Memory B cell (primary cell): ENCODE data around the gene TUBB2B.

Experiments used
- ATAC-seq: fragments of 150-1000 bp; cut with Tn5 transposase; 2 replicates; pipeline ENCODE4 v1.10.0; 2021; ENCODE audit warnings: low read depth, mild to moderate bottlenecking, moderate library complexity
- DNase-seq, 2 donors: peaks; one replicate each; pipeline ENCODE4 v3.0.0; 2022; ENCODE audit warnings: low spot score in 2 of 2
- H3K27ac Mint-ChIP-seq: one replicate; pipeline ENCODE4 v1.8.0; 2022; ENCODE audit warnings: mild to moderate bottlenecking, moderate library complexity, mixed read lengths
- H3K27me3 Mint-ChIP-seq: one replicate; pipeline ENCODE4 v1.8.0; 2022; ENCODE audit warnings: mixed read lengths
- H3K36me3 Mint-ChIP-seq: one replicate; pipeline ENCODE4 v1.8.0; 2022; ENCODE audit warnings: mild to moderate bottlenecking, mixed read lengths
- H3K4me1 Mint-ChIP-seq: one replicate; pipeline ENCODE4 v1.8.0; 2022; ENCODE audit warnings: mixed read lengths
- H3K4me3 Mint-ChIP-seq: one replicate; pipeline ENCODE4 v1.8.0; 2022; ENCODE audit warnings: mild to moderate bottlenecking, moderate library complexity, mixed read lengths
- H3K9me3 Mint-ChIP-seq: one replicate; pipeline ENCODE4 v1.8.0; 2022; ENCODE audit warnings: mixed read lengths

Gene TUBB2B

DNA sequence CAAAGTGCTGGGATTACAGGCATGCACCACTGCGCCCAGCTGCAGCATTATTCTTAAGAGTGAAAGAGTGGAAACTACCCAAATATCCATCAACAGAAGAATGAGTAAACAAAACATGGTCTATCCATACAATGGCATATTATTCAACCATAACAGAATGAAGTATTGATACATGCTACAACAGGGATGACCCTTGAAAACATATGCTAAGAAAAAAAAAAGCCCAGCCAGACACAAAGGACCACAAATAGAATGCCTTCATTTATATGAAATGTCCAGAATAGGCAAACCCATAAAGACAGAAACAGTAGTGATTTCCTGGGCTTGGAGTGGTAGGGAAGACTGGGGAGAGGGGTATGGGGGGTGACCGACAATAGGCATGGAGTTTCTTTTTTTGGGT is 7.1 kb downstream of the TUBB2B start:
- Mint-ChIP-seq H3K27ac (no peak overlapping the region), H3K4me3 (no peak overlapping the region), H3K36me3 (no peaks in the 10 kb centered on the region), H3K4me1 (peaks cover 4% of the 10 kb centered on the region), H3K27me3 (peaks cover 24% of the 10 kb centered on the region), H3K9me3 (peaks cover 5% of the 10 kb centered on the region)
- ATAC-seq = no peak
- no peak for DNase-seq

- peaks cover 5% of the 10 kb centered on the region for H3K9me3 Mint-ChIP-seq
These were observed 9.2 kb downstream of the TUBB2B start for GRCh38 chr6:3218266-3218665.

DNA sequence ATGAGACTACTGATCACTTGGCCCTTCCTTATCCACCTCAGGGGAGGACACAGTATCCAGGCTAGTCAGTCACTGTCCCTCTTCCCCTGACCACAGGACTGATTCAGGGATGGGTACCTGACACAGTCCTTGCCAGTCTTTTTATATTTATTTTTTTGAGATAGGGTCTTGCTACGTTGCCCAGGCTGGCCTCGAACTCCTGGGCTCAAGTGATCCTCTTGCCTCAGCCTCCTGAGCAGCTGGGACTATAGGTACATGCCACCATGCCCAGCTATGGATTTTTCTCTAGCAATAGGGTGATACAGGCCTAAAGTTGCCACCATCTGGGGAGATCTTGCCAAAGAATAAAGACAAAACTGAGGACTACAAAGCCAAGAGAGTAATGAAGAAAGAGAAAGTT is 10.2 kb downstream of the TUBB2B start:
- DNase-seq (no peak), ATAC-seq (no peak)
- Mint-ChIP-seq H3K27me3 (peaks cover 27% of the 10 kb centered on the region), H3K9me3 (peaks cover 5% of the 10 kb centered on the region), H3K36me3 (no peaks in the 10 kb centered on the region), H3K4me1 (peaks cover 4% of the 10 kb centered on the region), H3K27ac (no peak overlapping the region), H3K4me3 (no peak overlapping the region)

More at GRCh38 chr6:3218266-3218665, 9.2 kb downstream of the TUBB2B start:
- Mint-ChIP-seq H3K27me3 (peaks cover 23% of the 10 kb centered on the region), H3K27ac (no peak overlapping the region), H3K36me3 (no peaks in the 10 kb centered on the region), H3K4me1 (peaks cover 4% of the 10 kb centered on the region), H3K4me3 (no peak overlapping the region)
- DNase-seq (no peak), ATAC-seq (no peak)

GRCh38 chr6:3214898-3215297 is 12.6 kb downstream of the TUBB2B start:
- no peak overlapping the region for H3K27ac Mint-ChIP-seq
- ATAC-seq (no peak), DNase-seq (no peak)
- no peaks in the 10 kb centered on the region for H3K36me3 Mint-ChIP-seq
- no peaks in the 10 kb centered on the region for H3K9me3 Mint-ChIP-seq
- peaks cover 29% of the 10 kb centered on the region for H3K27me3 Mint-ChIP-seq
- H3K4me3 Mint-ChIP-seq = no peak overlapping the region
- no peaks in the 10 kb centered on the region for H3K4me1 Mint-ChIP-seq

- ATAC-seq (no peak), DNase-seq (no peak)
- Mint-ChIP-seq H3K36me3 (no peaks in the 10 kb centered on the region), H3K27me3 (peaks cover 25% of the 10 kb centered on the region), H3K4me1 (peaks cover 10% of the 10 kb centered on the region), H3K27ac (no peak overlapping the region), H3K9me3 (no peaks in the 10 kb centered on the region), H3K4me3 (no peak overlapping the region)
These were observed 14.1 kb downstream of the TUBB2B start for GRCh38 chr6:3213334-3213695.

DNA sequence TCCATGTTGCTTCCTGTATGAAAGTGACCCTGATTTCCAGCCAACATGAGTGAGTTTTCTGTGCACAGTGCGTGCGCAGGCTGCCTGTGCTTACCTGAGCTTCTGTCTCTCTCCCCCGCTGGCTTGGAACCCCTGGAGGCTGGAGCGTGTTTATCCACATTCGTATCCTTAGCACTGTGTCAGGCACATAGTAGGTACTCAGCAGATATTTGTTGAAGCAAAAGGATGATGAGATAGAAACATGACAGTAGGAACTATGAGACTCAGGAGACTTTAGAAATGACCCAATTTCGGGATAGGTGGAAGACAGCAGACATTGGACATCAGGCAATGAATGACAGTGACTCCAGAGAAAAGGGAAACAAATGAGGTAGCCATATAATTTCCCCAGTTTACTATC is 15.2 kb downstream of the TUBB2B start:
- Mint-ChIP-seq H3K27me3 (peaks cover 21% of the 10 kb centered on the region), H3K4me3 (no peak overlapping the region), H3K9me3 (no peaks in the 10 kb centered on the region), H3K36me3 (no peaks in the 10 kb centered on the region), H3K4me1 (peaks cover 10% of the 10 kb centered on the region), H3K27ac (no peak overlapping the region)
- ATAC-seq (no peak), DNase-seq (no peak)

- DNase-seq (no peak), ATAC-seq (no peak)
- Mint-ChIP-seq H3K9me3 (no peaks in the 10 kb centered on the region), H3K4me1 (peaks cover 10% of the 10 kb centered on the region), H3K27ac (no peak overlapping the region), H3K27me3 (peaks cover 23% of the 10 kb centered on the region), H3K36me3 (no peaks in the 10 kb centered on the region), H3K4me3 (no peak overlapping the region)
These were observed 15.8 kb downstream of the TUBB2B start for GRCh38 chr6:3211681-3212080.

DNA sequence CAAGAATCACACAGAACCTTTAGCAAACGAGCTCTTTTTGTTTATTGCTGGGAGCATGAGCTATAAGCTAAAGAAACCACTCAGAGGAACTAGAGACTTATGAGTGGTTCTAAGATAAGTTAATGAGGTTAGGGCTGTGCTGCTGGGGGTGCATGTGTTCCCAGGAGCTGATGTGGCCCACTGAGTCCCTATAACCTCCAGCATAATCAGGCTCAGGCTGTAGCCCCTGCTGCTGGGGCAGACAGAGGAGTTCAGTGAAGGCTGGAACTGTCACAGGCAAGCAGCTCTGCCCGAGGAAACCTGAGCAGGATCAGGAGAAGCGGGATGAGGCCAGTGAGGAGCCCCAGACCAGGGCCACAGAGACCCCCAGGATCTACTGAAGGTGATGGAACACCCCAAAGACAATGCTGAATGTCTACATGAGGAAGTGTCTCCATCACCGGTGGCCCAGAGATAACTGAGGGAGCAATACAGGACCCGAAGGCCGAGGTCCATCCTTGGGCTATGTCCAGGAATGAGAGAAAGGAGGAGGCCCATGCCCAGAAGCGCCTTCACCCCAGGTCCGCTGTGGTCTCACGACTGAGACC is 17.3 kb downstream of the TUBB2B start:
- peaks cover 10% of the 10 kb centered on the region for H3K4me1 Mint-ChIP-seq
- H3K4me3 Mint-ChIP-seq = no peak overlapping the region
- ATAC-seq = no peak
- H3K36me3 Mint-ChIP-seq = no peaks in the 10 kb centered on the region
- DNase-seq = no peak
- no peaks in the 10 kb centered on the region for H3K9me3 Mint-ChIP-seq
- H3K27ac Mint-ChIP-seq = no peak overlapping the region
- peaks cover 17% of the 10 kb centered on the region for H3K27me3 Mint-ChIP-seq

GRCh38 chr6:3209114-3210023 is 18.1 kb downstream of the TUBB2B start:
- DNase-seq (no peak), ATAC-seq (peak; percentile 53)
- Mint-ChIP-seq H3K36me3 (peaks cover 3% of the 10 kb centered on the region), H3K4me3 (no peak overlapping the region), H3K9me3 (peaks cover 4% of the 10 kb centered on the region), H3K27me3 (peaks cover 17% of the 10 kb centered on the region), H3K27ac (no peak overlapping the region), H3K4me1 (peaks cover 15% of the 10 kb centered on the region)

DNA sequence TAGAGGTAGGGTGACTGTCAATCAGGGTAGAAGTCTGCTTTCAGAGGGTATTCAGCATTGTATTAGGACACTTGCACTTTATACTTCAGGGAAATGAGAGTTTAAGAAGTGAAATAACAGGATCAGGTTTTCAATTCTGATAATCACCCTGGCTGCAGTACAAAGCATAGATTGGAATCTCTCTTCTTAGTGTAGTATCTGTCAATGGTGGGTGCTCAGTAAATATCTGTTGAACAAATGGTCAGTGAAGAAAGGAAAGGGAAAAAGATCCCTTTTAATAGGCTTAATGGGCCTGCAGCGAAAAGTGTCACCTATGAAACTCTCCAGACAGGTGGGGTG is 18.7 kb downstream of the TUBB2B start:
- Mint-ChIP-seq H3K4me3 (no peak overlapping the region), H3K9me3 (peaks cover 7% of the 10 kb centered on the region), H3K27me3 (peaks cover 17% of the 10 kb centered on the region), H3K4me1 (peaks cover 18% of the 10 kb centered on the region), H3K27ac (no peak overlapping the region), H3K36me3 (peaks cover 5% of the 10 kb centered on the region)
- no peak for ATAC-seq
- DNase-seq = no peak

DNA sequence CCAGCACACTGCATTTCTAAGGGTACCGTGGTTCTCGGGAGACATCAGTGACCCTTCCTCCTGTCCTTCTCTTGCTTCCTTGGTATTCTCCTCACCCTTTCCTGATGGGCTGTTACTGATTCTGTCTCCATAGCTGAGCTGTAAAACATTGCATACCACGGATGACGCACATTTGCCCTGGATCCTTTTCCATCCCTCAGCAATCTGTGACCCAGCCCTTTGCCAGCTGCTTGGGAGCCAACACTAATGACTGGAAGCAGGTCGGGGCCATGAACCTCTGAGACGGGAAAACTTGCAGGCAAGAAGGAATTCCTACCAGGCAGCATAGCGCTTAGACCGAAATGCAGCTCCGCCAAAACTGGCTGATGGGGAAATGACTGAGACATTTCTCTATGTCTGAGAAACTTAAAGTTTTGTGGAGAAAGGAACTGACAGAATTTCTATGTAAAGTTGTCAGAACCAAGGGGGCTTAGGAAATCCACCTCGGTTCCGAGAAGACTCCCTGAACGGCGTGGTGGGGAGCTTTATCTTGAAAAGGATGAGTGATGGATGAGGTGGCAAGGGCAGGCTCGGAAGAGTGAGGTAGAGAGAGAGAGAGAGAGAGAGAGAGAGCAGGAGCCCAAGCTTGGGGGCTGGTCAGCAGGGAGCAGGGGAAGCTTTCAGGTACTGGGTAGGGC is 19.2 kb downstream of the TUBB2B start:
- ATAC-seq = no peak
- Mint-ChIP-seq H3K36me3 (peaks cover 9% of the 10 kb centered on the region), H3K27me3 (peaks cover 17% of the 10 kb centered on the region), H3K27ac (no peak overlapping the region), H3K4me3 (no peak overlapping the region), H3K4me1 (peaks cover 22% of the 10 kb centered on the region), H3K9me3 (peaks cover 10% of the 10 kb centered on the region)
- no peak for DNase-seq

DNA sequence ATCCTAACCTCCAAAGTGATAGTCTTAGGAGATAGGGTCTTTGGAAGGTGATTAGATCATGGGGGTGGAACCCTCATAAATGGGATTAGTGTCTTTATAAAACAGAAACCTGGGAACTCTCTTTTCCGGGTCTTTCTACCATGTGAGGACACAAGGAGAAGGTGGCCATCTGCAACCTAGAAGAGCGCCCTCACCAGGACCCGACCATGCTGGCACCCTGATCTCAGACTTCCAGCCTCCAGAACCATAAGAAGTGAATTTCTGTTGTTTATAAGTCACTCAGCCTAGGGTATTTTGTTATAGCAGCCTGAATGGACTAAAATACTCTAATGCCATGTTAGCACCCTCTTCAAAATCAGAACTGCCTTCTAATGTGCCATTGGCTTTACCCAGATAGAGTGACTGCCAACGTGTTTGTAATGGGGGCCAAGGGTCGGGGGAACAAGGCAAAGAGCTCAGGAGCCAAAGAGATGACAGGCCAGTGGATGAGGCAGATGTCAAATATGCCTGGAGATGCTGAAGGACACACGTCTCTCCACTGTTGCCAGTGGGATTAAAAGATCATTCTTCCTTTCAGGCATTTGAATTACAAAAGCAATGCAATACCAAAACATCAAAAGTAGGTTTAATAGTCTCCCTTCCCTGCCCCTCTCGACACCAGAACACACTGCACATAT is 21.0 kb downstream of the TUBB2B start:
- peaks cover 10% of the 10 kb centered on the region for H3K9me3 Mint-ChIP-seq
- DNase-seq (no peak), ATAC-seq (no peak)
- no peak overlapping the region for H3K4me3 Mint-ChIP-seq
- H3K27me3 Mint-ChIP-seq = peaks cover 10% of the 10 kb centered on the region
- H3K4me1 Mint-ChIP-seq = peaks cover 27% of the 10 kb centered on the region
- peaks cover 10% of the 10 kb centered on the region for H3K36me3 Mint-ChIP-seq
- no peak overlapping the region for H3K27ac Mint-ChIP-seq

- H3K27ac Mint-ChIP-seq = no peak overlapping the region
- no peak for ATAC-seq
- H3K36me3 Mint-ChIP-seq = peaks cover 10% of the 10 kb centered on the region
- H3K4me3 Mint-ChIP-seq = no peak overlapping the region
- peaks cover 10% of the 10 kb centered on the region for H3K9me3 Mint-ChIP-seq
- H3K27me3 Mint-ChIP-seq = peaks cover 10% of the 10 kb centered on the region
- peaks cover 27% of the 10 kb centered on the region for H3K4me1 Mint-ChIP-seq
- no peak for DNase-seq
These were observed 21.5 kb downstream of the TUBB2B start for GRCh38 chr6:3205913-3206312.

DNA sequence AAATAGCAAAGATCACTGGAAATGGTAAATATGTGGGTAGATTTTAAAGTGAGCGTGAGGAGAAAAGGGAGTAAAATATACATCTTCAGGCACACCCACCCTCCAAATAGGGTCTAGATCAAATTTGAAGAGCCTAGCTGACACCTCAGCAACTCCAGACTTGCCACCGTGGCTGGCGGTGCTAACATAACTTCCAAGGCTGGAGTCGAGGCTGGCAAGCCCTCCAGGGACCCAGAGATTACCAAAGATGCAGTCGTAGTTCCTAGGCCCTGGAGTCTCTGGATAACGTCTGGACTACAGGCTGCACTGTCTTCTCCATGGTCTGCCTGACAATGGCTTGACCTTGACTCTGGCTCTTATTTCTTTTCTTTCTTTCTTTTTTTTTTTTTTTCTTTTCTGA is 22.5 kb downstream of the TUBB2B start:
- peaks cover 10% of the 10 kb centered on the region for H3K9me3 Mint-ChIP-seq
- H3K27me3 Mint-ChIP-seq = peaks cover 10% of the 10 kb centered on the region
- DNase-seq = no peak
- H3K4me3 Mint-ChIP-seq = no peak overlapping the region
- no peak for ATAC-seq
- peaks cover 27% of the 10 kb centered on the region for H3K4me1 Mint-ChIP-seq
- peaks cover 10% of the 10 kb centered on the region for H3K36me3 Mint-ChIP-seq
- H3K27ac Mint-ChIP-seq = no peak overlapping the region
